ENCODE measurements around the gene KSR1. TPM values are rescaled to one million over a fixed set of nuclear protein-coding genes. Genes with fewer than 3 reads are reported as not detected.

KSR1 gene
- total and polyA plus RNA-seq, 9 of the 15 experiments (the other 6 are each of a cell fraction or from before 2014, with no cell fraction given), result 1.4 to 51.7 (median 18.4) TPM

DNA sequence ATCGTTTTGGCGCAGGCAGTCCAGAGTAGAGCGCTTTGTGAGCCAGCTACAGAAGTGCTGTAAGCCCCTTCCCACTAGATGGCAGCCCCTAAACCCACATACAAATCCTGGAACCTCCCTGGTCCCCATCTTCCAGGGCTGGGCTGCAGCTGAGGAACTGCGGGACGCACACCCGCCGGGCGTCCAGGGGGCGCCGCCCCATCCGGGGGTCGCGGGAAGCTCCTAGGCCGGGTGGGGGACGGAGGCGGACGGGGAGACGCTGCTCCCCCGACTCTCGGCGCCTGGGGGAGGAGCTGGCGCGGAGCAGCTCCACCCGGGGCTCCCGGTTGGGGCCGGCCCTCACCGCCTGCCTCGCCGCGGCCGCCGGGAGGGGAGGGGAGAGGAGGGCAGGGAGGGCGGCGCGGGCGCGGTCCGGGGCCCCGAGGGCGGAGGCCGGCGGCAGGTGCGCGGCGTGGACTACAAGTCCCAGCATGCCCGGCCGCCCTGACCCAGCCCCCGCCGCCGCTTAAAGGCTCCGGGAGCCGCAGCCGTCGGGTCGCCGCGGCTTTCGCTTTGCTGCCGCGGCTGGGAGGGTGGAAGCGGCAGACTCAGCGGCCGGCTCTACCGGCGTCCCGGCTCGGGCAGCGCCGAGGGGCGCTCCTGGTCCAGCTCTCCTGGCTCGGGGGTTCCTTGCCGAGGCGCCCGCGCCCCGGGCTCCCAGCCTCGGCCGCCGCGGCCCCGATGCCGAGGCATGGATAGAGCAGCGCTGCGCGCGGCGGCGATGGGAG, at the start of gene KSR1 (continued):
- TF ChIP-seq, protein P1, sequence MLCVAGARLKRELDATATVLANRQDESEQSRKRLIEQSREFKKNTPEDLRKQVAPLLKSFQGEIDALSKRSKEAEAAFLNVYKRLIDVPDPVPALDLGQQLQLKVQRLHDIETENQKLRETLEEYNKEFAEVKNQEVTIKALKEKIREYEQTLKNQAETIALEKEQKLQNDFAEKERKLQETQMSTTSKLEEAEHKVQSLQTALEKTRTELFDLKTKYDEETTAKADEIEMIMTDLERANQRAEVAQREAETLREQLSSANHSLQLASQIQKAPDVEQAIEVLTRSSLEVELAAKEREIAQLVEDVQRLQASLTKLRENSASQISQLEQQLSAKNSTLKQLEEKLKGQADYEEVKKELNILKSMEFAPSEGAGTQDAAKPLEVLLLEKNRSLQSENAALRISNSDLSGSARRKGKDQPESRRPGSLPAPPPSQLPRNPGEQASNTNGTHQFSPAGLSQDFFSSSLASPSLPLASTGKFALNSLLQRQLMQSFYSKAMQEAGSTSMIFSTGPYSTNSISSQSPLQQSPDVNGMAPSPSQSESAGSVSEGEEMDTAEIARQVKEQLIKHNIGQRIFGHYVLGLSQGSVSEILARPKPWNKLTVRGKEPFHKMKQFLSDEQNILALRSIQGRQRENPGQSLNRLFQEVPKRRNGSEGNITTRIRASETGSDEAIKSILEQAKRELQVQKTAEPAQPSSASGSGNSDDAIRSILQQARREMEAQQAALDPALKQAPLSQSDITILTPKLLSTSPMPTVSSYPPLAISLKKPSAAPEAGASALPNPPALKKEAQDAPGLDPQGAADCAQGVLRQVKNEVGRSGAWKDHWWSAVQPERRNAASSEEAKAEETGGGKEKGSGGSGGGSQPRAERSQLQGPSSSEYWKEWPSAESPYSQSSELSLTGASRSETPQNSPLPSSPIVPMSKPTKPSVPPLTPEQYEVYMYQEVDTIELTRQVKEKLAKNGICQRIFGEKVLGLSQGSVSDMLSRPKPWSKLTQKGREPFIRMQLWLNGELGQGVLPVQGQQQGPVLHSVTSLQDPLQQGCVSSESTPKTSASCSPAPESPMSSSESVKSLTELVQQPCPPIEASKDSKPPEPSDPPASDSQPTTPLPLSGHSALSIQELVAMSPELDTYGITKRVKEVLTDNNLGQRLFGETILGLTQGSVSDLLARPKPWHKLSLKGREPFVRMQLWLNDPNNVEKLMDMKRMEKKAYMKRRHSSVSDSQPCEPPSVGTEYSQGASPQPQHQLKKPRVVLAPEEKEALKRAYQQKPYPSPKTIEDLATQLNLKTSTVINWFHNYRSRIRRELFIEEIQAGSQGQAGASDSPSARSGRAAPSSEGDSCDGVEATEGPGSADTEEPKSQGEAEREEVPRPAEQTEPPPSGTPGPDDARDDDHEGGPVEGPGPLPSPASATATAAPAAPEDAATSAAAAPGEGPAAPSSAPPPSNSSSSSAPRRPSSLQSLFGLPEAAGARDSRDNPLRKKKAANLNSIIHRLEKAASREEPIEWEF (CRISPR knock-in tag; IDR thresholded peaks at IDR 0.05), result no peak
- TF ChIP-seq ILK (tag; IDR thresholded peaks at IDR 0.05; ENCODE audit: borderline replicate concordance, low read depth) (no peak), SNRNP70 (optimal IDR thresholded peaks at IDR 0.05; ENCODE audit: low read depth, low read length) (no peak), PHF21A (IDR thresholded peaks at IDR 0.05; ENCODE audit: borderline replicate concordance, low read depth) (no peak), ZBTB17 (CRISPR knock-in tag; IDR thresholded peaks at IDR 0.05) (no peak), HMG20B (CRISPR knock-in tag; IDR thresholded peaks at IDR 0.05) (no peak), NFE2L1 (tag; IDR thresholded peaks at IDR 0.05; ENCODE audit: borderline replicate concordance, low read depth) (no peak), RBM22 (IDR thresholded peaks at IDR 0.05; ENCODE audit: low read depth, low read length, poor library complexity, severe bottlenecking) (peak; percentile 23), KLF16 (IDR thresholded peaks at IDR 0.05) (peak; percentile 65), USF2 (CRISPR knock-in tag; IDR thresholded peaks at IDR 0.05) (no peak), ZNF143 (CRISPR knock-in tag; IDR thresholded peaks at IDR 0.05) (peak; percentile 79), ATF3 (IDR thresholded peaks at IDR 0.05) (no peak), ATF3 (CRISPR knock-in tag; conservative IDR thresholded peaks at IDR 0.05) (no peak), GTF2A2 (tag; IDR thresholded peaks at IDR 0.05) (no peak)
- TF ChIP-seq, protein P2, sequence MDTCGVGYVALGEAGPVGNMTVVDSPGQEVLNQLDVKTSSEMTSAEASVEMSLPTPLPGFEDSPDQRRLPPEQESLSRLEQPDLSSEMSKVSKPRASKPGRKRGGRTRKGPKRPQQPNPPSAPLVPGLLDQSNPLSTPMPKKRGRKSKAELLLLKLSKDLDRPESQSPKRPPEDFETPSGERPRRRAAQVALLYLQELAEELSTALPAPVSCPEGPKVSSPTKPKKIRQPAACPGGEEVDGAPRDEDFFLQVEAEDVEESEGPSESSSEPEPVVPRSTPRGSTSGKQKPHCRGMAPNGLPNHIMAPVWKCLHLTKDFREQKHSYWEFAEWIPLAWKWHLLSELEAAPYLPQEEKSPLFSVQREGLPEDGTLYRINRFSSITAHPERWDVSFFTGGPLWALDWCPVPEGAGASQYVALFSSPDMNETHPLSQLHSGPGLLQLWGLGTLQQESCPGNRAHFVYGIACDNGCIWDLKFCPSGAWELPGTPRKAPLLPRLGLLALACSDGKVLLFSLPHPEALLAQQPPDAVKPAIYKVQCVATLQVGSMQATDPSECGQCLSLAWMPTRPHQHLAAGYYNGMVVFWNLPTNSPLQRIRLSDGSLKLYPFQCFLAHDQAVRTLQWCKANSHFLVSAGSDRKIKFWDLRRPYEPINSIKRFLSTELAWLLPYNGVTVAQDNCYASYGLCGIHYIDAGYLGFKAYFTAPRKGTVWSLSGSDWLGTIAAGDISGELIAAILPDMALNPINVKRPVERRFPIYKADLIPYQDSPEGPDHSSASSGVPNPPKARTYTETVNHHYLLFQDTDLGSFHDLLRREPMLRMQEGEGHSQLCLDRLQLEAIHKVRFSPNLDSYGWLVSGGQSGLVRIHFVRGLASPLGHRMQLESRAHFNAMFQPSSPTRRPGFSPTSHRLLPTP (IDR thresholded peaks at IDR 0.05; ENCODE audit: borderline replicate concordance, extremely low read depth, insufficient read length), result no peak
- TF ChIP-seq, protein P3, sequence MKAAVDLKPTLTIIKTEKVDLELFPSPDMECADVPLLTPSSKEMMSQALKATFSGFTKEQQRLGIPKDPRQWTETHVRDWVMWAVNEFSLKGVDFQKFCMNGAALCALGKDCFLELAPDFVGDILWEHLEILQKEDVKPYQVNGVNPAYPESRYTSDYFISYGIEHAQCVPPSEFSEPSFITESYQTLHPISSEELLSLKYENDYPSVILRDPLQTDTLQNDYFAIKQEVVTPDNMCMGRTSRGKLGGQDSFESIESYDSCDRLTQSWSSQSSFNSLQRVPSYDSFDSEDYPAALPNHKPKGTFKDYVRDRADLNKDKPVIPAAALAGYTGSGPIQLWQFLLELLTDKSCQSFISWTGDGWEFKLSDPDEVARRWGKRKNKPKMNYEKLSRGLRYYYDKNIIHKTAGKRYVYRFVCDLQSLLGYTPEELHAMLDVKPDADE (conservative IDR thresholded peaks at IDR 0.05; ENCODE audit: control insufficient read depth, low read depth, low read length), result peak; percentile 94
